HG02588 (cell line): Measurements from ENCODE around the gene TCHH.

Experiments
- ATAC-seq: cut with Tn5 transposase; IDR thresholded peaks from one replicate; pipeline ENCODE4 v1.9.1; 2021; ENCODE audit warnings: mild to moderate bottlenecking, moderate library complexity; ENCODE audit not compliant: unreplicated experiment

The TCHH gene

GRCh38 chr1:152072311-152072710, 42.9 kb downstream of the TCHH start:
- ATAC-seq: no peak

GRCh38 chr1:152071123-152071522, 44.1 kb downstream of the TCHH start:
- no peak for ATAC-seq

- ATAC-seq: no peak
Measured at GRCh38 chr1:152067929-152068328, 47.3 kb downstream of the TCHH start.

GRCh38 chr1:152067150-152067549, 48.1 kb downstream of the TCHH start:
- no peak for ATAC-seq

GRCh38 chr1:152061952-152062351, 53.3 kb downstream of the TCHH start:
- no peak for ATAC-seq
